Gastroesophageal sphincter (tissue), 3 donors: ENCODE results near the gene EEFSEC.

ENCODE experiments used
- CTCF ChIP-seq, 4 experiments: fragments of 200-600 bp in 2 of 4; fragments of 450-650 bp in 2 of 4; sonication (generic) in 1 of 4; IDR thresholded peaks; one replicate each; pipeline ENCODE4 v1.5.1; 2017 to 2019; ENCODE audit warnings: antibody characterized with exemption in 4 of 4, mild to moderate bottlenecking in 2 of 4, moderate library complexity in 2 of 4
- POLR2A ChIP-seq, 2 donors: fragments of 450-650 bp; IDR thresholded peaks; one replicate each; pipeline ENCODE4 v1.6.1; 2017; ENCODE audit warnings: antibody characterized with exemption in 2 of 2, mild to moderate bottlenecking in 2 of 2, moderate library complexity in 1 of 2

- no peak for TF ChIP-seq POLR2A (IDR thresholded peaks at IDR 0.05)
- no peak for TF ChIP-seq CTCF (IDR thresholded peaks at IDR 0.05)
Observed at GRCh38 chr3:128199110-128199509, 45.8 kb downstream of the EEFSEC start.
